Kidney glomerular epithelial cell (primary cell): Measurements from ENCODE around the gene ACTN2.

ENCODE experiments used
- DNase-seq: peaks from one replicate; lab custom pipeline; 2025; lab: John Stamatoyannopoulos, UW

Gene ACTN2

DNA sequence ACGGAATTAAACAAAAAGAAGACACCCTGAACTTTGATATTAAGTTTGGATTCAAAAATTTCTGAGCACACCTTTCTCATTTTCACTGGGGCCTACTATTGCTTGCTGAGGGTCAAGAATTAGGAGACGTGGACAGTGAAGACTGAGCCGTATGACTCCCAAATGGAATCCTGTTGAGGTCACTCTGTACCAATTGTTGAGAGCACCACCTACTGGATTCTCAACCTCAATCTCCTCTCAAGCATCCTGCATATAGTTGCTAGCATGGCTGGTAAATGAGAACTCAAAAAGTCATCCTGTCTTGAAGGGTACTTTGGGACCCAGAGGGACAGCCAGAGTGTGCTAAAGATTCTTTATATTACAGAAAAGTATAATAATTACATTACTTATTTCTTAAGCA, 88.6 kb downstream of the ACTN2 start:
- peak; percentile 40 for DNase-seq

GRCh38 chr1:236779312-236779711, 93.0 kb downstream of the ACTN2 start:
- DNase-seq: no peak

DNA sequence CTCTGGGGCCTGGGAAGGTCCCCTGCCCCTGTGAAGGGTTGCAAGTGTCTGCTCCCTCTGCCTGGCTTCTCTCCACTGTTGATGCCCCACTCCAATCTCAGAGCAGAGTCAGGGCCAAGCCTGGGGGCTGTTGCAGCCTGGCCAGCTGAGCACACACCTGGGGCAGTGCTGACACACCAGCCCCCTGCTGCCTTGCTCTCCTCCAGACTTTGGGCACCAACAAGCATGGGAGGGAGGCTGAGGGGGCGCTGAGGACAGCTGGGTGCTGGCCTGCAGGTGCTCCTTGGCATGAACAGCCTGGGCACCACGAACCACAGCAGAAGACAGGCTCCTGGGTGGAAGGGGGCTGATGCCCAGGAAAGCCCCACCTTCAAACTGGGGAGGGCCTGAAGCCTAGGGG, 99.2 kb downstream of the ACTN2 start:
- no peak for DNase-seq

DNA sequence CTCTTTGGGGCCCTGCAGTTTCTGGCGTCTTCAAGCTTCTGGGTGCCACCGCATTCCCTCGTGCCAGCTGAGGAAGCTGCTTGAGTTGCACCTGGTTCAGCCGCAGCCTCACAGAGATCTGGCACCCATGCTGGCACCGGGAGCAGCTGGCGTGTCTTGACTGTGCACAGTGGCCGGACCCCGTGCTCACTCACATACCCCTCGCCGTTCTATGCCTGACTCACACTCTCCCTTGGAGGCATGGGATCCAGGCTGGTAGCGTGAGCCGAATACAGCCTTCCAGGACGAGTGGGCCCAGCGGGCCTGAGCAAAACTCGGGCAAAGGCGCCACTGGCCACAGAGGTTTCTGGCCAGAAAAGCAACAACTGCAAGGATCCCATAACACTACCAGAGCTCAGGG, 100.2 kb downstream of the ACTN2 start:
- no peak for DNase-seq

DNA sequence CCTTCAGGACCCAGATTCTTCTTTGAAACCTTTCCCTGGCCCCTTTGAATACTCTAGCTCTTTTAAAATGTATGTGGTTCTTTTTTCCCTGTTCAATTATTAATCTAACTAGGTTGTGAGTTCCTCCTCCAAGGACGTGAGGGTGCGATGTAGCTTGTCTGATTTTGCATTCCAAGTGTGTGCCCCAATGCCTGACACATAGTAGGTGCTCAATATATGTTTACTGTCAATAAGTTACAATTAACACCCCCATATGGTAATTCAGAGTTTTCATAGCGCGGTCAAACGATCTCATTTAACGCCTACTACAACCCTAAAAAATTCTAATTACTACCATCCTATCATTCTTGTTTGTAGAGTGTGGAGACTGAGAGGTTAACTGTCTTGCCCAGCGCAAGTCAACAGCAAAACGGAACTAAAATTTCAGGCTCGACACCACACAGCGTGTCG, 108.3 kb downstream of the ACTN2 start:
- no peak for DNase-seq

- DNase-seq: peak; percentile 98
Measured at GRCh38 chr1:236795035-236795756, 108.9 kb downstream of the ACTN2 start, which contains the start of gene MTR. Gene MTR, plus strand, starts transcription at chr1:236795292. Its CDS starts 412 bp downstream, at chr1:236795704.

GRCh38 chr1:236795757-236796667, 109.7 kb downstream of the ACTN2 start:
- peak; percentile 39 for DNase-seq

DNA sequence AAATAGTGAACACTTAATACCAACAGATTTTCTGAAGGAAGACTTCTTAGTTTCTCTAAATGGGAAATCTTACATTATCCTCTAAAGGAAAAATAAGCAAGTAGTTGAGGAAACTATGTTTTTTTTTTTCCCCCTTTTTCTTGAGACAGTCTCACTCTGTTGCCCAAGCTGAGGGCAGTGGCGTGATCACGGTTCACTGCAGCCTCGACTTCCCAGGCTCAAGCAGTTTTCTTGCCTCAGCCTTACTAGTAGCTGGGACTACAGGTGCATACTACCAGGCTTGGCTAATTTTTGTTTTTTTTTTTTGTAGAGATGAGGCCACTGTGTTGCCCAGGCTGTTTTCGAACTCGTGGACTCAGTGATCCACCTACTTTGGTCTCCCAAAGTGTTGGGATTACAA, 112.7 kb downstream of the ACTN2 start:
- DNase-seq: no peak

DNA sequence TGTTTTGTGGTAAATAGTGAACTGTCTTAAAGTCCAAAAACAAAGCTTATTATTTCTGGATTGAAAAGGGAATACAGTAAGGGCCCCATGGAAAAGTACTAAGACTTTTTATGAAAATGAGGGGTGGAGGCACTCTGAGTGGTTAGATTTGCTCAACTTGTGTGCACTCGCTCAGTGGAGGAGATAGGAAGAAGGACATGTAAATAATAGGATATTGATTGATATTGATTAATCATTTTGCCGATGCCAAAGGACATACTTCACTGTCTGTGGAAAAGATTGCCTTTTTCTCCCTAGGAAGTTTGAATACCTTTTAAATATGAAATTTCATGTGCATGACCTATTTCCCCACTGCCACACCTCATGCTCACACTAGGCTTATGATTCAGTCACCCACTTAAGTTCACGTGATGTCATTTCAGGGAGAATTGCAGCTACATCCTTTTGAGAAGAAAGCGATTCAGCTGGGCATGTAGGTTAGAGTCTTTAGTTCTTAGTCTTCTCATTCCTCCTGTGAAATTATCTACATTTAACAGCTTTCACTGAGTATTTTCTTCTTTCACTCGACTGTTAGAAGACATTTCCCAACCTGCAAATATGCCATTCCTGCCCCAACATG, 113.8 kb downstream of the ACTN2 start:
- no peak for DNase-seq

- DNase-seq: no peak
Measured at GRCh38 chr1:236800623-236801022, 114.3 kb downstream of the ACTN2 start.

DNA sequence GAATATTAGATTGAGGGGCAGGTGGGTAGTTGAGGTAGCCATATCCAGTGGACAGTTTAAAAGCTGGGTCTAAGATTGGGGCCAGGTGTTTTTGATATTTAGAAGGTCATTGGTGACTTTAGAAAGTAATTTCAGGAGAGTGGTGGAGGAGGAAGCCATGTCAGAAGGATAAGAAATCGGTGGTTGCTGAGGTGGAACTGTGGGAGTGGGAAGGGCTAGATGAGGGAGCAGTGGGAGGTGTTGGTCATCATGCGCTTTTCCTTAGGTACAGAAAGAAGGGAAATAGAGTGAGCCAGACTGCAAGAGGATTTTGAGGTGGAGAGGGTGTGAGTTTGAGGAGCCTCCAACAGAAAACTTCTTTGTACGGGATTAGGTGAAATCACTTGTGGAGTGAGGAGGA, 116.0 kb downstream of the ACTN2 start:
- DNase-seq: no peak

DNA sequence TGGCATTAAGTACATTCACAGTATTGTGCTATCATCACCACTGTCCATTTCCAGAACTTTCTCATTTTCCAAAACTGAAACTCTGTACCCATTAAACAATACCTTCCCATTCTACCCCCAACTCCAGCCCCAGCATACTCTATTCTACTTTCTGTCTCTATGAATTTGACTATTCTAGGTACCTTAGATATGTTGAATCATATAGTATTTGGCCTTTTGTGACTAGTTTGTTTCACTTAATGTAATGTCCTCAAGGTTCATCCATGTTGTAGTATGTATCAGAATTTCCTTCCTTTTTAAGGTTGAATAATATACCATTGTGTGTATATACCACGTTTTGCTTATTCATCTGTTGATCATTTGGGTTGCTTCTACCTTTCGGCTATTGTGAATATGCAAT, 120.3 kb downstream of the ACTN2 start:
- no peak for DNase-seq

GRCh38 chr1:236808005-236808404, 121.7 kb downstream of the ACTN2 start:
- DNase-seq: no peak

DNA sequence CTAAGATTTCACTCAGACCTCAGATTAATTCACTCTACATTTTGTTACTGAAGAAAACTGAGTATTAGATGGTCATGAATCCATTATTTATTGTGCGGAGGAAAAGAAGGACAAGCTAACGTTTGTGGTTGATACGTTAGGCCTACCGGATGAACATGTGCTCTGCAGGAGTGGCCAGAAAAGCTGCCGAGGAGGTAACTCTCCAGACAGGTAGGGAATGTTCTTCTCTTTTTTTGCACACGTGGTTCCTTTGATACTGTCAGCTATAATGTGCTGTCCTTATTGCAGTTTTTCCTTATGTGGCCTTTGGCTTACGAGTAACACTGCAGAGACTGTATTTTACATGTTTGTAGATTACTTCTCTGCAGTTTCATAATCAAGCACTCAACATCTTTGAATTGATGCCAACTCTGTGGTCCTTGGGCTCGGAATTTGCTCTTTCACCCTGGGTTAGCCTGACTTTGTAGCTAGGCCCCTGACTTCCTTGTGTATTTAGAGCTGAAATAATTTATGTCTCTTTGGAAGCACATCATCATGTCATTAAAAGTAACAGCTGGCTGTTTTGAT, 122.3 kb downstream of the ACTN2 start:
- DNase-seq: no peak

GRCh38 chr1:236809148-236809547, 122.8 kb downstream of the ACTN2 start:
- DNase-seq: no peak

- DNase-seq: no peak
Measured at GRCh38 chr1:236810018-236810417, 123.7 kb downstream of the ACTN2 start.

GRCh38 chr1:236812334-236813030, 126.2 kb downstream of the ACTN2 start:
- no peak for DNase-seq
